Measurements from ENCODE around the gene ACBD3.

ACBD3 gene

DNA sequence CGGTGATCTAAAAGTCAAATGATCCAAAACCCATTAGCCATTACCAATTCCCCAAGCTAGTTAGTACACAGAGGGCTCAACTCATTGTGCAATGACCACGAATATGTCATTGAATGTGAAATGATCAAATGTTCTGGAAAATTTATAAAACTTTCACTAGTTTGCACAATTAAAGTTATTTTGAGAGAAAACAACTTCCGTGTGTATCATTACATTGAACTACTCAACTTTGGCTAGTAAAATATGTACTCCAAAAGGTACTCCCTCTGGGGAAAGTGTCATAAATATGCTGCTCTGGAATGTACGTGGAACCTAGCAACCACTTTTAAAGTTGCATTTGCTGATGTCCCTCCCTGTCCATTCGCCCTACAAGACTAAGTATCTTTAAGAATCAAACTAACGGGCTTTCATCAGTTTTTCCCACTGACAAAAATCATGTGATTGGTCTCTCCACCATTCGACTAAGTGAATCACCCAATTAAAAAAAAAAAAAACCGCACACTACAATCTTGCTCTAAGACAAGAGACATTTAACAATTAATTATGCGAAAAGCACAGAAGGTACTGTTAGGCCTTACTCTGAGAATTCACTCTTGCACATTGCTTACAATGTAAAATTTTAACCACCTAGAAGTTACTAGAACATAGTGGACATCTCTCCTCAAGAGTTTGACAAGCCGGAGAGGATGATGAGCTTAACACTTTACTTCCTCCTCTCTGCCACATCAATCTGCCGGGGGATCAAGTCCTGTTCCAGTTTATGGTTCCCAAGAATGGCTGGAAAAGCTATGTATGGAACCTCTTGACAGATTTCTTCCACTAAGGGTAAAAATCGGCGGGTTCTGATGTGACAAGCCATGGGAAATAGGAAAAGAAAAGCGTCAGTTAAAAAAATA lies 1.2 kb downstream of the ACBD3 start:
- in situ Hi-C loops (cut with HindIII; ENCODE audit: low pct_ligation_motif_present, low sequenced_read_pairs) = no loop called here
- peak overlapping the region; percentile 96 for H3K27ac ChIP-seq
- peak; percentile 1 for DNase-seq
- peak overlapping the region; percentile 95 for H3K4me3 ChIP-seq (ENCODE audit: low read depth, low read length)
- no peaks in the 10 kb centered on the region for H3K27me3 ChIP-seq (replicated peaks)
- H3K36me3 ChIP-seq (replicated peaks) = peaks cover 13% of the 10 kb centered on the region
- TF ChIP-seq, protein P1, sequence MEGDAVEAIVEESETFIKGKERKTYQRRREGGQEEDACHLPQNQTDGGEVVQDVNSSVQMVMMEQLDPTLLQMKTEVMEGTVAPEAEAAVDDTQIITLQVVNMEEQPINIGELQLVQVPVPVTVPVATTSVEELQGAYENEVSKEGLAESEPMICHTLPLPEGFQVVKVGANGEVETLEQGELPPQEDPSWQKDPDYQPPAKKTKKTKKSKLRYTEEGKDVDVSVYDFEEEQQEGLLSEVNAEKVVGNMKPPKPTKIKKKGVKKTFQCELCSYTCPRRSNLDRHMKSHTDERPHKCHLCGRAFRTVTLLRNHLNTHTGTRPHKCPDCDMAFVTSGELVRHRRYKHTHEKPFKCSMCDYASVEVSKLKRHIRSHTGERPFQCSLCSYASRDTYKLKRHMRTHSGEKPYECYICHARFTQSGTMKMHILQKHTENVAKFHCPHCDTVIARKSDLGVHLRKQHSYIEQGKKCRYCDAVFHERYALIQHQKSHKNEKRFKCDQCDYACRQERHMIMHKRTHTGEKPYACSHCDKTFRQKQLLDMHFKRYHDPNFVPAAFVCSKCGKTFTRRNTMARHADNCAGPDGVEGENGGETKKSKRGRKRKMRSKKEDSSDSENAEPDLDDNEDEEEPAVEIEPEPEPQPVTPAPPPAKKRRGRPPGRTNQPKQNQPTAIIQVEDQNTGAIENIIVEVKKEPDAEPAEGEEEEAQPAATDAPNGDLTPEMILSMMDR (IDR thresholded peaks at IDR 0.05; ENCODE audit: low read depth, low read length, missing control alignments) = no peak

GRCh38 chr1:226181996-226182714 lies 4.4 kb downstream of the ACBD3 start:
- Histone ChIP-seq H3K27ac (no peak overlapping the region), H3K36me3 (replicated peaks) (peaks cover 20% of the 10 kb centered on the region), H3K27me3 (replicated peaks) (no peaks in the 10 kb centered on the region), H3K4me3 (ENCODE audit: low read depth, low read length) (no peak overlapping the region)
- TF ChIP-seq, protein P1 (IDR thresholded peaks at IDR 0.05; ENCODE audit: low read depth, low read length, missing control alignments) = peak; percentile 62
- in situ Hi-C loops (cut with HindIII; ENCODE audit: low pct_ligation_motif_present, low sequenced_read_pairs) = no loop called here
- peak; percentile 33 for DNase-seq

GRCh38 chr1:226176870-226177269 lies 9.7 kb downstream of the ACBD3 start:
- Histone ChIP-seq H3K4me3 (ENCODE audit: low read depth, low read length) (no peak overlapping the region), H3K27me3 (replicated peaks) (no peaks in the 10 kb centered on the region), H3K27ac (no peak overlapping the region), H3K36me3 (replicated peaks) (peaks cover 15% of the 10 kb centered on the region)
- no peak for DNase-seq
- TF ChIP-seq, protein P1 (IDR thresholded peaks at IDR 0.05; ENCODE audit: low read depth, low read length, missing control alignments) = no peak
- in situ Hi-C loops (cut with HindIII; ENCODE audit: low pct_ligation_motif_present, low sequenced_read_pairs) = no loop called here

- H3K4me3 ChIP-seq (ENCODE audit: low read depth, low read length) = no peak overlapping the region
- no peak overlapping the region for H3K27ac ChIP-seq
- TF ChIP-seq, protein P1 (IDR thresholded peaks at IDR 0.05; ENCODE audit: low read depth, low read length, missing control alignments) = no peak
- peaks cover 4% of the 10 kb centered on the region for H3K36me3 ChIP-seq (replicated peaks)
- H3K27me3 ChIP-seq (replicated peaks) = no peaks in the 10 kb centered on the region
- DNase-seq = no peak
- in situ Hi-C loops (cut with HindIII; ENCODE audit: low pct_ligation_motif_present, low sequenced_read_pairs) = no loop called here
Observed at GRCh38 chr1:226172589-226172988, 14.0 kb downstream of the ACBD3 start.

DNA sequence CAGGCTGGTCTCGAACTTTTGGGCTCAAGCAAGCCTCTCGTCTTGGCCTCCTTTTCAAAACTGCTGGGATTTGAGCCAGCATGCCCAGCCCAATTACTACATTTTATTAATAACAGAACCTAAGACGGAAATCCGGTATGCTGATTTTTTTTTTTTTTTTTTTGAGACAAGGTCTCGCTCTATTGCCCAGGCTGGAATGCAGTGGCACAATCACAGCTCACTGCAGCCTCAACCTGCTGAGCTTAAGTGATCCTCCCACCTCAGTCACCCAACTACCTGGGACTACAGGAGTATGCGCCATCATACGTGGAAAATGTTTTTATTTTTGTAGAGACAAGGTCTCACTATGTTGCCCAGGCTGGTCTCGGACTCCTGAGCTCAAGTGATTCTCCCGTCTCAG lies 20.2 kb downstream of the ACBD3 start:
- in situ Hi-C loops (cut with HindIII; ENCODE audit: low pct_ligation_motif_present, low sequenced_read_pairs) = no loop called here
- TF ChIP-seq, protein P1 (IDR thresholded peaks at IDR 0.05; ENCODE audit: low read depth, low read length, missing control alignments) = no peak
- H3K27ac ChIP-seq = no peak overlapping the region
- no peak overlapping the region for H3K4me3 ChIP-seq (ENCODE audit: low read depth, low read length)
- H3K36me3 ChIP-seq (replicated peaks) = peaks cover 35% of the 10 kb centered on the region
- no peaks in the 10 kb centered on the region for H3K27me3 ChIP-seq (replicated peaks)
- no peak for DNase-seq
